NCI-H2171 treated with DMSO at 0.1 percent for 48 hours (cell line): ENCODE data around the gene CUL4A.
A peak's percentile ranks its signal among the peaks of the same experiment; 100 is the strongest.

ENCODE experiments used
- DNase-seq: peaks from one replicate; lab custom pipeline; 2025; lab: John Stamatoyannopoulos, UW

CUL4A gene

GRCh38 chr13:113208421-113209335, 735 bp upstream of the CUL4A start, which contains the start of gene PCID2:
TSS of gene PCID2 (minus strand) at chr13:113208669. CDS start at chr13:113208634, 35 bp downstream.
- DNase-seq, result peak; percentile 85

GRCh38 chr13:113209759-113210421, 477 bp downstream of the CUL4A start:
- DNase-seq, result peak; percentile 64

- DNase-seq, result no peak
Measured at GRCh38 chr13:113210833-113211232, 1.4 kb downstream of the CUL4A start.

GRCh38 chr13:113211774-113212173, 2.4 kb downstream of the CUL4A start:
- no peak for DNase-seq

GRCh38 chr13:113216254-113217048, 7.0 kb downstream of the CUL4A start:
- peak; percentile 90 for DNase-seq

- no peak for DNase-seq
Measured at GRCh38 chr13:113218586-113218985, 9.2 kb downstream of the CUL4A start.

GRCh38 chr13:113219256-113219940, 10.0 kb downstream of the CUL4A start:
- no peak for DNase-seq

- no peak for DNase-seq
Measured at GRCh38 chr13:113220141-113220598, 10.8 kb downstream of the CUL4A start.

- no peak for DNase-seq
Measured at GRCh38 chr13:113220877-113221276, 11.5 kb downstream of the CUL4A start.

- no peak for DNase-seq
Measured at GRCh38 chr13:113223070-113223469, 13.7 kb downstream of the CUL4A start.

GRCh38 chr13:113224486-113224885, 15.1 kb downstream of the CUL4A start:
- DNase-seq, result peak; percentile 14

GRCh38 chr13:113225515-113225914, 16.1 kb downstream of the CUL4A start:
- DNase-seq, result no peak

- DNase-seq, result no peak
Measured at GRCh38 chr13:113226873-113227450, 17.5 kb downstream of the CUL4A start.

GRCh38 chr13:113229161-113229560, 19.7 kb downstream of the CUL4A start:
- DNase-seq, result no peak

GRCh38 chr13:113229791-113230190, 20.4 kb downstream of the CUL4A start:
- no peak for DNase-seq

- no peak for DNase-seq
Measured at GRCh38 chr13:113231306-113232207, 22.1 kb downstream of the CUL4A start.

GRCh38 chr13:113232208-113233003, 23.0 kb downstream of the CUL4A start:
- no peak for DNase-seq

- no peak for DNase-seq
Measured at GRCh38 chr13:113233101-113233500, 23.7 kb downstream of the CUL4A start.

GRCh38 chr13:113238536-113238935, 29.1 kb downstream of the CUL4A start:
- no peak for DNase-seq
